T-cell (primary cell): ENCODE measurements around the gene SST. TPM values are rescaled to one million over a fixed set of nuclear protein-coding genes. Genes with fewer than 3 reads are reported as not detected.

Source experiments
- ATAC-seq, 4 experiments: fragments of 200-7000 bp in 3 of 4; fragments of 150-1000 bp in 1 of 4; cut with Tn5 transposase; replicated peaks in 1 of 4; 1 replicate in 3 of 4; 2 replicates in 1 of 4; pipeline ENCODE4 v1.10.0; 2021; ENCODE audit warnings: moderate library complexity in 3 of 4, mild to moderate bottlenecking in 2 of 4, moderate number of reproducible peaks in 1 of 4
- CTCF ChIA-PET, 2 donors: fragments of 300-600 bp; sonication (Branson Sonifier 250); formaldehyde crosslinking; loops; one replicate each; lab custom pipeline; 2022; ENCODE audit warnings: antibody characterized with exemption in 2 of 2; lab: Charles Lee
- POLR2A ChIA-PET, 2 donors: fragments of 300-600 bp; sonication (Branson Sonifier 250); formaldehyde crosslinking; loops; one replicate each; lab custom pipeline; 2022; ENCODE audit warnings: antibody characterized with exemption in 2 of 2; lab: Charles Lee
- DNase-seq, 35 experiments: peaks; one replicate each; pipeline versions ENCODE4 v3.0.0 to v3.0.0-alpha.2; 2013 to 2023
- H3K27ac ChIP-seq: one replicate; pipeline ENCODE4 v1.5.1; 2013; ENCODE audit warnings: low read length
- H3K27me3 ChIP-seq, 2 experiments: replicated peaks in 1 of 2; 1 replicate in 1 of 2; 2 replicates in 1 of 2; pipeline versions ENCODE4 v1.6.1 to v1.7.0; 2013; ENCODE audit warnings: low read length in 1 of 2, mixed read lengths in 1 of 2; ENCODE audit not compliant: control insufficient read depth in 2 of 2, insufficient read depth in 2 of 2; ENCODE audit errors: extremely low read depth in 1 of 2
- H3K36me3 ChIP-seq, 2 donors: 1 replicate in 1 of 2; 2 replicates in 1 of 2; pipeline versions ENCODE4 v1.6.1 to v1.7.0; 2013; ENCODE audit warnings: low read length in 1 of 2; ENCODE audit not compliant: control insufficient read depth in 2 of 2, insufficient read depth in 1 of 2; ENCODE audit errors: extremely low read depth in 1 of 2
- H3K4me1 ChIP-seq, 2 experiments: 1 replicate in 1 of 2; 2 replicates in 1 of 2; pipeline versions ENCODE4 v1.6.1 to v1.7.0; 2013; ENCODE audit warnings: low read length in 2 of 2, mixed read lengths in 1 of 2; ENCODE audit not compliant: insufficient read depth in 2 of 2, control insufficient read depth in 1 of 2; ENCODE audit errors: extremely low read depth in 1 of 2
- H3K4me3 ChIP-seq, 2 donors: 1 replicate in 1 of 2; 2 replicates in 1 of 2; pipeline versions ENCODE4 v1.5.1 to v1.7.0; 2013; ENCODE audit warnings: mild to moderate bottlenecking in 2 of 2, low read length in 1 of 2, moderate library complexity in 1 of 2; ENCODE audit not compliant: control insufficient read depth in 1 of 2; ENCODE audit errors: extremely low read depth in 1 of 2
- H3K9me3 ChIP-seq: 2 replicates; pipeline ENCODE4 v1.7.0; 2013
- H3K27ac Mint-ChIP-seq, 2 donors: one replicate each; pipeline ENCODE4 v1.8.0; 2020 to 2021; ENCODE audit warnings: mild to moderate bottlenecking in 2 of 2, mixed read lengths in 2 of 2
- H3K27me3 Mint-ChIP-seq, 2 donors: one replicate each; pipeline ENCODE4 v1.8.0; 2021 to 2022; ENCODE audit warnings: mixed read lengths in 2 of 2
- H3K36me3 Mint-ChIP-seq: one replicate; pipeline ENCODE4 v1.8.0; 2021; ENCODE audit warnings: mixed read lengths
- H3K4me1 Mint-ChIP-seq, 3 donors: one replicate each; pipeline ENCODE4 v1.8.0; 2020 to 2022; ENCODE audit warnings: mixed read lengths in 3 of 3, mild to moderate bottlenecking in 1 of 3
- H3K4me3 Mint-ChIP-seq, 3 donors: one replicate each; pipeline ENCODE4 v1.8.0; 2020 to 2022; ENCODE audit warnings: mild to moderate bottlenecking in 3 of 3, mixed read lengths in 3 of 3, moderate library complexity in 3 of 3
- H3K9me3 Mint-ChIP-seq, 3 donors: one replicate each; pipeline ENCODE4 v1.8.0; 2020 to 2022; ENCODE audit warnings: mixed read lengths in 3 of 3
- WGBS: methylation state at CpG from one replicate; pipeline ENCODE4 v1.1.5; 2013; ENCODE audit warnings: missing lambda C conversion rate; ENCODE audit not compliant: insufficient coverage; 5-methylcytosine and 5-hydroxymethylcytosine counted together
- total RNA-seq, 35 experiments: library from RNA in 6 of 35; stranded (reverse) in 6 of 35; fragments of 120-200 nt in 1 of 35; gene quantifications; one replicate each; pipeline versions ENCODE4 v1.2.1 to v1.2.4 and lab custom pipeline; 2013 to 2026

SST gene
- total RNA-seq, 5 donors from 2014 or later (not counting 1 experiment from before 2014, with no cell fraction given) = not detected

- POLR2A ChIA-PET = interaction anchor here in 1 of 2 donors (0.6 kb wide), 1 partner anchor 225 kb away, joined by 3 read pairs; no protein-coding TSS in a partner anchor
- WGBS = 50% methylated on average over 2 of the region's 7 CpGs
- H3K9me3 Mint-ChIP-seq = no peaks in the 10 kb centered on the region
- no peak overlapping the region for H3K27ac ChIP-seq
- H3K27me3 ChIP-seq = peaks cover 0 to 12% of the 10 kb centered on the region in 2 experiments
- H3K36me3 ChIP-seq = no peaks in the 10 kb centered on the region
- no peak overlapping the region for H3K4me3 Mint-ChIP-seq
- peak; percentile 42 to 57 (median 53) for ATAC-seq
- no peak overlapping the region for H3K4me3 ChIP-seq
- no peaks in the 10 kb centered on the region for H3K9me3 ChIP-seq
- CTCF ChIA-PET = interaction anchor here (0.5 to 7.9 kb wide), 38 partner anchors 9 to 1889 kb away, joined by 3 to 198 read pairs (median 5); partner anchors contain the start of gene RTP4 (in 1 of the 2)
- peaks cover 0 to 2% (median 0%) of the 10 kb centered on the region in 3 donors for H3K4me1 Mint-ChIP-seq
- peak in 34 of 35 experiments; percentile 6 to 75 (median 48) for DNase-seq
- H3K36me3 Mint-ChIP-seq = no peaks in the 10 kb centered on the region
- H3K27ac Mint-ChIP-seq = no peak overlapping the region
- no peaks in the 10 kb centered on the region for H3K4me1 ChIP-seq
- H3K27me3 Mint-ChIP-seq = peaks cover 41 to 44% of the 10 kb centered on the region in 2 donors
Observed at GRCh38 chr3:187679638-187680396, 9.6 kb upstream of the SST start.

- Mint-ChIP-seq H3K27me3 (peaks cover 48 to 51% of the 10 kb centered on the region in 2 donors), H3K36me3 (no peaks in the 10 kb centered on the region), H3K4me1 (peaks cover 0 to 2% (median 0%) of the 10 kb centered on the region in 3 donors), H3K4me3 (no peak overlapping the region), H3K9me3 (no peaks in the 10 kb centered on the region), H3K27ac (no peak overlapping the region)
- ATAC-seq (no peak), DNase-seq (peak in 19 of 35 experiments; percentile 2 to 39 (median 11))
- 47% methylated on average over 3 of the region's 5 CpGs for WGBS
- H3K4me3 ChIP-seq = no peak overlapping the region
- H3K36me3 ChIP-seq = no peaks in the 10 kb centered on the region
- POLR2A ChIA-PET = no interaction called here
- CTCF ChIA-PET = interaction anchor here (0.6 to 7.9 kb wide), 23 partner anchors 8 to 1825 kb away, joined by 3 to 198 read pairs (median 4); partner anchors contain the start of gene RTP4 (in 1 of the 2)
- H3K4me1 ChIP-seq = no peaks in the 10 kb centered on the region
- no peak overlapping the region for H3K27ac ChIP-seq
- peaks cover under 1 to 12% of the 10 kb centered on the region in 2 experiments for H3K27me3 ChIP-seq
- H3K9me3 ChIP-seq = no peaks in the 10 kb centered on the region
Observed at GRCh38 chr3:187678726-187679268, 8.6 kb upstream of the SST start.

- H3K36me3 ChIP-seq = no peaks in the 10 kb centered on the region
- Mint-ChIP-seq H3K4me3 (no peak overlapping the region), H3K9me3 (no peaks in the 10 kb centered on the region), H3K4me1 (peaks cover 0 to 2% (median 0%) of the 10 kb centered on the region in 3 donors), H3K27ac (no peak overlapping the region), H3K27me3 (peaks cover 44 to 55% of the 10 kb centered on the region in 2 donors), H3K36me3 (no peaks in the 10 kb centered on the region)
- no peaks in the 10 kb centered on the region for H3K9me3 ChIP-seq
- ChIA-PET CTCF (interaction anchor here (0.7 to 7.9 kb wide), 5 partner anchors 358 to 1365 kb away, joined by 3 to 198 read pairs (median 5); no protein-coding TSS in a partner anchor), POLR2A (no interaction called here)
- no peak overlapping the region for H3K4me3 ChIP-seq
- H3K4me1 ChIP-seq = no peaks in the 10 kb centered on the region
- WGBS = 0% methylated on average over 1 of the region's 1 CpG
- H3K27me3 ChIP-seq = peaks cover 2 to 15% of the 10 kb centered on the region in 2 experiments
- H3K27ac ChIP-seq = no peak overlapping the region
- no peak for DNase-seq
- no peak for ATAC-seq
Observed at GRCh38 chr3:187677604-187678003, 7.4 kb upstream of the SST start.

GRCh38 chr3:187673012-187673411 is 2.8 kb upstream of the SST start:
- 75% methylated on average over 2 of the region's 3 CpGs for WGBS
- Histone ChIP-seq H3K4me1 (no peaks in the 10 kb centered on the region), H3K4me3 (no peak overlapping the region), H3K27ac (no peak overlapping the region), H3K9me3 (no peaks in the 10 kb centered on the region), H3K36me3 (no peaks in the 10 kb centered on the region), H3K27me3 (peaks cover 8 to 16% of the 10 kb centered on the region in 2 experiments)
- H3K27me3 Mint-ChIP-seq = peaks cover 57 to 67% of the 10 kb centered on the region in 2 donors
- POLR2A ChIA-PET = no interaction called here
- no peaks in the 10 kb centered on the region for H3K4me1 Mint-ChIP-seq
- no peak overlapping the region for H3K4me3 Mint-ChIP-seq
- ATAC-seq = no peak
- no peaks in the 10 kb centered on the region for H3K36me3 Mint-ChIP-seq
- no peak overlapping the region for H3K27ac Mint-ChIP-seq
- DNase-seq = no peak
- peaks cover 0 to 4% (median 0%) of the 10 kb centered on the region in 3 donors for H3K9me3 Mint-ChIP-seq
- CTCF ChIA-PET = no interaction called here

- H3K4me1 ChIP-seq = no peaks in the 10 kb centered on the region
- no peak overlapping the region for H3K27ac Mint-ChIP-seq
- H3K27me3 ChIP-seq = peaks cover 6 to 13% of the 10 kb centered on the region in 2 experiments
- peaks cover 0 to 4% (median 0%) of the 10 kb centered on the region in 3 donors for H3K9me3 Mint-ChIP-seq
- DNase-seq (no peak), ATAC-seq (no peak)
- no peaks in the 10 kb centered on the region for H3K36me3 ChIP-seq
- H3K4me1 Mint-ChIP-seq = no peaks in the 10 kb centered on the region
- H3K4me3 ChIP-seq = no peak overlapping the region
- H3K27ac ChIP-seq = no peak overlapping the region
- H3K9me3 ChIP-seq = no peaks in the 10 kb centered on the region
- H3K4me3 Mint-ChIP-seq = no peak overlapping the region
- ChIA-PET CTCF (interaction anchor here (0.6 to 1.8 kb wide), 5 partner anchors 9 to 349 kb away, joined by 3 to 13 read pairs (median 9); no protein-coding TSS in a partner anchor), POLR2A (no interaction called here)
- no peaks in the 10 kb centered on the region for H3K36me3 Mint-ChIP-seq
- H3K27me3 Mint-ChIP-seq = peaks cover 45 to 57% of the 10 kb centered on the region in 2 donors
Observed at GRCh38 chr3:187667526-187667925, 2.7 kb downstream of the SST start.

GRCh38 chr3:187665764-187666402 is 4.3 kb downstream of the SST start:
- Histone ChIP-seq H3K4me3 (no peak overlapping the region), H3K9me3 (no peaks in the 10 kb centered on the region), H3K27me3 (peaks cover 4 to 13% of the 10 kb centered on the region in 2 experiments), H3K36me3 (no peaks in the 10 kb centered on the region), H3K27ac (no peak overlapping the region), H3K4me1 (no peaks in the 10 kb centered on the region)
- Mint-ChIP-seq H3K9me3 (peaks cover 0 to 4% (median 0%) of the 10 kb centered on the region in 3 donors), H3K27me3 (peaks cover 36 to 50% of the 10 kb centered on the region in 2 donors), H3K36me3 (no peaks in the 10 kb centered on the region), H3K4me3 (no peak overlapping the region), H3K4me1 (no peaks in the 10 kb centered on the region), H3K27ac (no peak overlapping the region)
- DNase-seq (no peak), ATAC-seq (no peak)
- ChIA-PET POLR2A (no interaction called here), CTCF (no interaction called here)
- 20% methylated on average over 1 of the region's 3 CpGs for WGBS
